Measurements from ENCODE around the gene CCDC157. TPM values are rescaled to one million over a fixed set of nuclear protein-coding genes. Genes with fewer than 3 reads are reported as not detected.

The CCDC157 gene
- total RNA-seq, 4 donors from 2014 or later, result 1.0 to 10.5 (median 5.2) TPM

DNA sequence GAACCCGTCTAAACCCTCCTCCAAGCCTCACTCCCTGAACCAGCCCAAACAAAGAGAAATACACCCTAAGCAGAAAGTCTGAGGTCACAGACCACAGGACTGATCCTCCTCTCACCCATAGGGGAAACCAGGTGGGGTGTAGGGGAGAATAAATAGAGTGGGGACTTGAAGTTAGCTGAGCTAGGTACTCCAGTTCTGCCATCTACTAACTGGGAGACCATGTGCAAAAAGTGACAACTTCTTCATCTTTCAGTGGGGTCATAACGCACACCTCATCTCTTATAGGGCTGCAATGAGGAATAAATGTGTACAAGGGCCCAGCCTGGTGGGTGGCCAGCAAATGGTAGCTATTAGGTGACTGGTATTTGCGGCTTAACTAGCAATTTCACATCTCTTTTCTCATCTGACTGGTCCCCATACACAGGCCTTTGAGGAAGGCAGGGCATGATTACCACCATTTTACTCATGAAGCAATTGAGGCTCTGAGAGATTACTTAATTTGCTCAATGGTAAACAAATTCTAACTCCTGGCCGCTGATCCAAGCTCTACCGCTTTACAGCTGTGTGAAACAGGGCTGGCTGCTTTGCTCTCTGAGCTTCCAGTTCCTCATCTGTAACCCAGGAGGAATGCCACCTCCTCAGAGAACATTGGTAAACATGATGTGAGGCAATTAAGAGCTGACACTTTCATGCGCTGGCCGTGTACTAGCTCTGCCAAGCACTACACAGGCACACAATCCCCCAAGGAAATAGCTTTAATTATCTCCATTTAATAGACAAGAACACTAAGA lies 46.7 kb upstream of the CCDC157 start:
- H3K4me3 ChIP-seq, result no peak overlapping the region
- TF ChIP-seq EP300 (IDR thresholded peaks at IDR 0.05) (peak in 1 of 2 donors; percentile 66), POLR2A (IDR thresholded peaks at IDR 0.05) (peak in 1 of 2 donors; percentile 11)
- TF ChIP-seq, protein P1, sequence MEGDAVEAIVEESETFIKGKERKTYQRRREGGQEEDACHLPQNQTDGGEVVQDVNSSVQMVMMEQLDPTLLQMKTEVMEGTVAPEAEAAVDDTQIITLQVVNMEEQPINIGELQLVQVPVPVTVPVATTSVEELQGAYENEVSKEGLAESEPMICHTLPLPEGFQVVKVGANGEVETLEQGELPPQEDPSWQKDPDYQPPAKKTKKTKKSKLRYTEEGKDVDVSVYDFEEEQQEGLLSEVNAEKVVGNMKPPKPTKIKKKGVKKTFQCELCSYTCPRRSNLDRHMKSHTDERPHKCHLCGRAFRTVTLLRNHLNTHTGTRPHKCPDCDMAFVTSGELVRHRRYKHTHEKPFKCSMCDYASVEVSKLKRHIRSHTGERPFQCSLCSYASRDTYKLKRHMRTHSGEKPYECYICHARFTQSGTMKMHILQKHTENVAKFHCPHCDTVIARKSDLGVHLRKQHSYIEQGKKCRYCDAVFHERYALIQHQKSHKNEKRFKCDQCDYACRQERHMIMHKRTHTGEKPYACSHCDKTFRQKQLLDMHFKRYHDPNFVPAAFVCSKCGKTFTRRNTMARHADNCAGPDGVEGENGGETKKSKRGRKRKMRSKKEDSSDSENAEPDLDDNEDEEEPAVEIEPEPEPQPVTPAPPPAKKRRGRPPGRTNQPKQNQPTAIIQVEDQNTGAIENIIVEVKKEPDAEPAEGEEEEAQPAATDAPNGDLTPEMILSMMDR (IDR thresholded peaks at IDR 0.05), result no peak
- H3K4me1 ChIP-seq, result peaks cover 0 to 97% (median 81%) of the 10 kb centered on the region in 4 donors
- DNase-seq (ENCODE audit: low spot score in 2 of 2), result peak in 1 of 2 donors; percentile 67
- WGBS, 2 donors, result 66 to 68% methylated on average over 7 of the region's 7 CpGs
- no peaks in the 10 kb centered on the region for H3K27me3 ChIP-seq
- H3K36me3 ChIP-seq, result no peaks in the 10 kb centered on the region
- no peaks in the 10 kb centered on the region for H3K9me3 ChIP-seq
- peak overlapping the region in 3 of 4 donors; percentile 82 to 86 (median 85) for H3K27ac ChIP-seq

DNA sequence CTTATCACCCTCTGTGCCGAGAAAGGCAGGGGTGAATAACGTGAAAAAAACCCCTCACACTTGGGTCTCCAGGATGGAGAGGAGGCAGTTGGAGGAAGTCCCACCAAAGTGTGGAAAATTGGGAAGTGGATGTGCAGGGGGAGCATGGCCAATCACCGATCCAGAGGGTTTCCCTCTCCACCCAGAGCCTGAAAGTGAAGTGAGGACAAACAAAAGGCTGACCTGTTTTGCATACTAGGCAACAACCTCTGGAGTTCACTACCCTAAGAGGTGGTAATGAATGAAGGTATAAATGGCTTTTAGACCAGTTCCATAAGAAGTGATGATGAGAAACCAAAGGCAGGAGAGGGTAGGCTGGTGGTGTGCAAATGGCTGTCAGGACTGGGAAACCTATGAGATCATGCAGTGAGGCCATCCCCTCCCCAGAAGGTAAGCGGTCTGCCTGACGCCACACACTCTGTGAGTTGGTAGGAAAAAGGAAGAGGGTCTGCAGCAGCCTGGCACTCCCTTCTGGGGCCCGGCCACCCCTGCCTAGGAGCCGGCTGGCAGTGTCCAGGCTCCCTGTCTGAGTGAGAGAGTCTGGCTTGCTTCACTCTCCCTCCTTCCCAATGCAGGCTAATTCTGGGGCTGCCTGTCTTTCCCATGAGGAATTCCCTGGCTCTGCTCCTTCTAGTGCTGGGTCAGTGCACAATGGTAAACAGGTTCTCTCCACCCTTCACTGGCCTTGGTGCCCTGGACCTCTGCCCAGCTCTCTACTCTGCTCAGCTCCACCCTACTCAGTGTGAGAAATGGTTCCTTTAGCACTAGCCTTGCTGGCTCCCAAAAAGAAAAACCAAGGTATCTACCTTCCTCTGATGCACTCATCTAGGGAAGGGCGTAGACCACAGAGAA lies 45.7 kb upstream of the CCDC157 start:
- H3K4me1 ChIP-seq, result peaks cover 0 to 97% (median 80%) of the 10 kb centered on the region in 4 donors
- DNase-seq (ENCODE audit: low spot score in 2 of 2), result peak; percentile 75
- peak overlapping the region in 1 of 4 donors; percentile 4 for H3K4me3 ChIP-seq

DNA sequence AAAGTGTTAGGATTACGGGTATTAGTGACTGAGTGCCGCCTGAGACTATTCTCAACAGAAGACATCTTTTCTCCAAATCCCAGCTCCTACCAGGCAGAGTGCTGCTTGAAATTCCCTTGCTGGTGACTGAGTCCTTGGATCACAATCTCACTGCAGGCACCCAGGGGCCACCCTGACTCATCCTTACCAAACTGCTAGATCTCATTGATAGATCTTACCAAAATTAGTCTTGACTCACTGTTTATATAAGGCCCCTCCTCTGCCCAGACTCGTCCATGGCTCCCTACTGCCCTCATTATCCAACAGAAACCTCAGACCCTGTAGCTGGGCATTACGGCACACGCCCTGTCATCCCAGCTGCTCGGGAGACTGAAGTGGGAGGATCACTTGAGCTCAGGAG lies 44.8 kb upstream of the CCDC157 start:
- TF ChIP-seq POLR2A (IDR thresholded peaks at IDR 0.05) (no peak), EP300 (IDR thresholded peaks at IDR 0.05) (no peak)
- TF ChIP-seq, protein P1 (IDR thresholded peaks at IDR 0.05), result no peak
- 66 to 73% methylated on average over 6 of the region's 6 CpGs for WGBS, 2 donors
- peaks cover 0 to 97% (median 72%) of the 10 kb centered on the region in 4 donors for H3K4me1 ChIP-seq

More for the DNA sequence above, 45.7 kb upstream of the CCDC157 start:
- Histone ChIP-seq H3K27me3 (no peaks in the 10 kb centered on the region), H3K27ac (peak overlapping the region in 3 of 4 donors; percentile 82 to 86 (median 85)), H3K36me3 (no peaks in the 10 kb centered on the region), H3K9me3 (no peaks in the 10 kb centered on the region)
- TF ChIP-seq POLR2A (IDR thresholded peaks at IDR 0.05) (no peak), EP300 (IDR thresholded peaks at IDR 0.05) (peak in 1 of 2 donors; percentile 69)
- TF ChIP-seq, protein P1 (IDR thresholded peaks at IDR 0.05), result no peak
- WGBS, 2 donors, result 44 to 55% methylated on average over 8 of the region's 8 CpGs

DNA sequence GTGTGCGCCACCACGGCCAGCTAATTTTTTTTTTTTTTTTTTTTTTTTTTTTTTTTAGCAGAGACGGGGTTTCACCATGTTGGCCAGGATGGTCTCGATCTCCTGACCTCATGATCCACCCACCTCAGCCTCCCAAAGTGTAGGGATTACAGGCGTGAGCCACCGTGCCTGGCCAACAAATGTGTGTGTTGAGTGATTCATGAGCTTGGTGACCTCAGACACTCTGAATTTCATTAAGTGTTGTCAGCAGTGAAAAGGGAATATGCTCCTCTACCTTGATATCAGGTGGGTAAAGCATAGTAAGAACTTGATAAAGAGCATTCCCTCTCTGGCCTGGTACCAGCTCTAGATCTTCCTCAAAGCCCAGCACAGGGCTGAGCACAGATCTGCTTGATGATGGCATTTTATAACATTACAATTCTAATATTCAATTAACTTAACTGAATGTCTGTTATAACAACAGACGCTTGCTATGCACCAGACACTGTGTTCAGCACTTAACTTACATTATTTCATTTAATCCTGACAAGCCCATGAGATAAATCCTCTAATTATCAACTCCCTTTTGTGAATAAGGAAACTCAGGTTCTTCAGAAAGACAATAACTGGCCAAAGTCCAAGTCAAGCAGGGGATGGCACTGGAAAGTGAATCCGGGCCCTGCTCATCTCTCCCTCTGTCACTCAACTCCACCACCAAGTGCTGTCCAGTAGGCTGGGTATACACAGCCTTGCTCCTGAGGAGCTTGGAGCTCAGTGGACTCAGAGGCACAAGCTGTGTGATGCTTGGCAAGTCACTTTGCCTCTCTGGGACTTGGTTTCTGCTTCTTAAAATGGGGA lies 43.1 kb upstream of the CCDC157 start:
- 83 to 90% methylated on average over 7 to 8 of the region's 8 CpGs for WGBS, 2 donors
- Histone ChIP-seq H3K36me3 (peaks cover 0 to 2% (median 0%) of the 10 kb centered on the region in 3 donors), H3K9me3 (no peaks in the 10 kb centered on the region), H3K27me3 (no peaks in the 10 kb centered on the region), H3K27ac (peak overlapping the region in 2 of 4 donors; percentile 19 to 47), H3K4me3 (no peak overlapping the region), H3K4me1 (peaks cover 0 to 97% (median 76%) of the 10 kb centered on the region in 4 donors)
- no peak for DNase-seq (ENCODE audit: low spot score in 2 of 2)
- TF ChIP-seq POLR2A (IDR thresholded peaks at IDR 0.05), result no peak
- no peak for TF ChIP-seq EP300 (IDR thresholded peaks at IDR 0.05)
- TF ChIP-seq, protein P1 (IDR thresholded peaks at IDR 0.05), result no peak

More for the DNA sequence above, 44.8 kb upstream of the CCDC157 start:
- H3K36me3 ChIP-seq, result no peaks in the 10 kb centered on the region
- H3K9me3 ChIP-seq, result no peaks in the 10 kb centered on the region
- H3K4me3 ChIP-seq, result no peak overlapping the region
- H3K27me3 ChIP-seq, result no peaks in the 10 kb centered on the region
- DNase-seq (ENCODE audit: low spot score in 2 of 2), result no peak
- H3K27ac ChIP-seq, result peak overlapping the region in 3 of 4 donors; percentile 82 to 86 (median 85)
